IMR-90 (cell line): ENCODE data around the gene GRAMD1B. TPM values are rescaled to one million over a fixed set of nuclear protein-coding genes. Genes with fewer than 3 reads are reported as not detected.

Experiments
- ATAC-seq: fragments of 200-7000 bp; cut with Tn5 transposase; 2 replicates; pipeline ENCODE4 v1.9.1; 2020; ENCODE audit warnings: low read depth, mild to moderate bottlenecking, moderate library complexity
- BruUV-seq: library from RNA; stranded (reverse); fragments of 400-500 nt; replicated peaks from 2 replicates; lab custom pipeline; 2021; lab: Mats Ljungman, UMichigan
- CTCF ChIA-PET: fragments of 300-600 bp; formaldehyde crosslinking; extraction: SDS; loops from one replicate; lab custom pipeline; 2021; ENCODE audit warnings: antibody characterized with exemption; lab: Yijun Ruan, JAX
- POLR2A ChIA-PET: fragments of 300-600 bp; sonication (Branson Sonifier 250); formaldehyde crosslinking; loops from one replicate; lab custom pipeline; 2022; ENCODE audit warnings: antibody characterized with exemption; ENCODE audit not compliant: unreplicated experiment; lab: Charles Lee
- DNase-seq: peaks from one replicate; pipeline ENCODE4 v3.0.0; 2013
- H2AFZ ChIP-seq: replicated peaks from 2 replicates; pipeline ENCODE3; 2013; ENCODE audit warnings: low read length, mild to moderate bottlenecking; ENCODE audit not compliant: poor library complexity
- H2AK5ac ChIP-seq: 2 replicates; pipeline ENCODE4 v1.6.1; 2013; ENCODE audit warnings: low read depth, low read length, inconsistent platforms
- H2AK9ac ChIP-seq: replicated peaks from 2 replicates; pipeline ENCODE3; 2013; ENCODE audit warnings: mild to moderate bottlenecking, low read depth, low read length, moderate library complexity; ENCODE audit not compliant: poor library complexity
- H2BK120ac ChIP-seq: 2 replicates; pipeline ENCODE4 v1.6.1; 2013; ENCODE audit warnings: low read depth, low read length, inconsistent platforms
- H2BK15ac ChIP-seq: 3 replicates; pipeline ENCODE4 v1.6.1; 2013; ENCODE audit warnings: low read depth, low read length, inconsistent platforms
- H2BK20ac ChIP-seq: 2 replicates; pipeline ENCODE4 v1.6.1; 2013; ENCODE audit warnings: low read depth, mild to moderate bottlenecking, inconsistent platforms, low read length, moderate library complexity
- H2BK5ac ChIP-seq: 2 replicates; pipeline ENCODE4 v1.6.1; 2013; ENCODE audit warnings: mild to moderate bottlenecking, low read depth, low read length, inconsistent platforms; ENCODE audit not compliant: poor library complexity, severe bottlenecking
- H3K14ac ChIP-seq: replicated peaks from 2 replicates; pipeline ENCODE4 v1.6.1; 2013; ENCODE audit warnings: low read depth, low read length, inconsistent platforms
- H3K18ac ChIP-seq: 2 replicates; pipeline ENCODE4 v1.6.1; 2013; ENCODE audit warnings: low read depth, low read length, control low read depth
- H3K23ac ChIP-seq: 2 replicates; pipeline ENCODE4 v1.6.1; 2013; ENCODE audit warnings: low read depth, low read length, inconsistent platforms
- H3K27ac ChIP-seq: 2 replicates; pipeline ENCODE4 v1.5.1; 2013; ENCODE audit warnings: mild to moderate bottlenecking, control low read depth, low read length; ENCODE audit not compliant: insufficient read depth
- H3K27me3 ChIP-seq: 2 replicates; pipeline ENCODE4 v1.6.1; 2013; ENCODE audit warnings: low read length; ENCODE audit not compliant: control insufficient read depth, insufficient read depth
- H3K36me3 ChIP-seq: 2 replicates; pipeline ENCODE4 v1.6.1; 2013; ENCODE audit warnings: low read length, mixed read lengths; ENCODE audit not compliant: control insufficient read depth, insufficient read depth
- H3K4ac ChIP-seq: 2 replicates; pipeline ENCODE4 v1.6.1; 2013; ENCODE audit warnings: low read depth, low read length, inconsistent platforms
- H3K4me1 ChIP-seq: 2 replicates; pipeline ENCODE4 v1.6.1; 2013; ENCODE audit warnings: low read length, mixed read lengths; ENCODE audit not compliant: control insufficient read depth, insufficient read depth
- H3K4me2 ChIP-seq: 2 replicates; pipeline ENCODE4 v1.6.1; 2013; ENCODE audit warnings: low read depth, mild to moderate bottlenecking, control low read depth, low read length, moderate library complexity
- H3K4me3 ChIP-seq: 2 replicates; pipeline ENCODE4 v1.5.1; 2013; ENCODE audit warnings: low read depth, mild to moderate bottlenecking, control low read depth, low read length, moderate library complexity; ENCODE audit not compliant: insufficient read depth
- H3K56ac ChIP-seq: 2 replicates; pipeline ENCODE4 v1.6.1; 2013; ENCODE audit warnings: low read length, inconsistent platforms; ENCODE audit not compliant: insufficient read depth; ENCODE audit errors: extremely low read depth
- H3K79me1 ChIP-seq, 2 experiments: 2 replicates each; pipeline ENCODE4 v1.6.1; 2013; ENCODE audit warnings: low read length in 2 of 2, inconsistent platforms in 1 of 2, low read depth in 1 of 2
- H3K9ac ChIP-seq: 2 replicates; pipeline ENCODE4 v1.6.1; 2013; ENCODE audit warnings: low read depth, low read length, control low read depth
- H3K9me1 ChIP-seq: 2 replicates; pipeline ENCODE4 v1.6.1; 2013; ENCODE audit warnings: low read length, inconsistent platforms; ENCODE audit not compliant: insufficient read depth
- H3K9me3 ChIP-seq: 2 replicates; pipeline ENCODE4 v1.6.1; 2013; ENCODE audit warnings: low read length; ENCODE audit not compliant: control insufficient read depth, insufficient read depth
- H4K20me1 ChIP-seq: 2 replicates; pipeline ENCODE4 v1.6.1; 2013; ENCODE audit warnings: low read length, inconsistent platforms; ENCODE audit not compliant: insufficient read depth
- H4K5ac ChIP-seq: 2 replicates; pipeline ENCODE4 v1.6.1; 2013; ENCODE audit warnings: mild to moderate bottlenecking, low read depth, low read length, control low read depth
- H4K8ac ChIP-seq, 2 experiments: 2 replicates each; pipeline ENCODE4 v1.6.1; 2013; ENCODE audit warnings: low read depth in 2 of 2, low read length in 2 of 2, control low read depth in 1 of 2, inconsistent platforms in 1 of 2
- H4K91ac ChIP-seq: 2 replicates; pipeline ENCODE4 v1.6.1; 2013; ENCODE audit warnings: low read depth, low read length, inconsistent platforms; ENCODE audit not compliant: insufficient read depth
- BHLHE40 ChIP-seq: fragments of 150-350 bp; IDR thresholded peaks from 2 replicates; pipeline ENCODE4 v1.6.1; 2016; ENCODE audit warnings: mild to moderate bottlenecking, low read depth, low read length
- CEBPB ChIP-seq: IDR thresholded peaks from 2 replicates; pipeline ENCODE4 v1.6.1; 2012; ENCODE audit warnings: low read depth, low read length, improper control_type of control experiment
- CHD1 ChIP-seq: IDR thresholded peaks from 2 replicates; pipeline ENCODE4 v1.6.1; 2012; ENCODE audit warnings: low read depth, low read length, improper control_type of control experiment
- CTCF ChIP-seq: conservative IDR thresholded peaks from 2 replicates; pipeline ENCODE4 v1.5.1; 2012; ENCODE audit warnings: mild to moderate bottlenecking, low read depth, low read length, improper control_type of control experiment
- ELK1 ChIP-seq: fragments of 150-350 bp; IDR thresholded peaks from 2 replicates; pipeline ENCODE4 v1.6.1; 2016; ENCODE audit warnings: low read depth, mild to moderate bottlenecking, low read length, moderate library complexity, borderline replicate concordance
- FOS ChIP-seq: fragments of 150-350 bp; IDR thresholded peaks from 2 replicates; pipeline ENCODE4 v1.6.1; 2016; ENCODE audit warnings: low read depth, low read length
- MAFK ChIP-seq: IDR thresholded peaks from 2 replicates; pipeline ENCODE4 v1.6.1; 2012; ENCODE audit warnings: low read depth, low read length, improper control_type of control experiment
- MAZ ChIP-seq: IDR thresholded peaks from 2 replicates; pipeline ENCODE4 v1.6.1; 2012; ENCODE audit warnings: low read depth, mild to moderate bottlenecking, low read length, improper control_type of control experiment, moderate library complexity, borderline replicate concordance
- MXI1 ChIP-seq: IDR thresholded peaks from 2 replicates; pipeline ENCODE4 v1.6.1; 2012; ENCODE audit warnings: low read depth, mild to moderate bottlenecking, low read length, moderate library complexity, borderline replicate concordance
- NFE2L2 ChIP-seq: fragments of 150-350 bp; IDR thresholded peaks from 2 replicates; pipeline ENCODE4 v1.6.1; 2016; ENCODE audit warnings: low read depth, mild to moderate bottlenecking, low read length
- POLR2A ChIP-seq: IDR thresholded peaks from 2 replicates; pipeline ENCODE4 v1.6.1; 2012; ENCODE audit warnings: mild to moderate bottlenecking, low read depth, low read length
- RAD21 ChIP-seq: IDR thresholded peaks from 2 replicates; pipeline ENCODE4 v1.6.1; 2012; ENCODE audit warnings: low read length, improper control_type of control experiment
- RCOR1 ChIP-seq: IDR thresholded peaks from 2 replicates; pipeline ENCODE4 v1.6.1; 2012; ENCODE audit warnings: mild to moderate bottlenecking, low read length, improper control_type of control experiment; ENCODE audit not compliant: insufficient replicate concordance
- RFX5 ChIP-seq: IDR thresholded peaks from 2 replicates; pipeline ENCODE4 v1.8.0; 2012; ENCODE audit warnings: low read depth, mild to moderate bottlenecking, low read length, moderate library complexity
- SMC3 ChIP-seq: fragments of 150-350 bp; IDR thresholded peaks from 2 replicates; pipeline ENCODE4 v1.6.1; 2016; ENCODE audit warnings: low read depth, mild to moderate bottlenecking, antibody characterized with exemption, low read length, moderate library complexity
- USF2 ChIP-seq: fragments of 150-350 bp; IDR thresholded peaks from 2 replicates; pipeline ENCODE4 v1.6.1; 2017; ENCODE audit warnings: mild to moderate bottlenecking, antibody characterized with exemption, low read length, low read depth
- WGBS, 2 experiments: methylation state at CpG; one replicate each; pipeline versions ENCODE4 v1.1.5 to v1.1.7; 2013; ENCODE audit warnings: missing lambda C conversion rate in 2 of 2; ENCODE audit not compliant: insufficient read length in 1 of 2; ENCODE audit errors: extremely low coverage in 2 of 2; 5-methylcytosine and 5-hydroxymethylcytosine counted together
- dilution Hi-C: fragments of 300-500 bp; cut with HindIII; formaldehyde crosslinking; loops from one replicate; pipeline ENCODE4 v1.14.3; 2018; ENCODE audit warnings: low sequenced_read_pairs; ENCODE audit not compliant: unreplicated experiment
- in situ Hi-C: fragments of 300-500 bp; cut with MboI; formaldehyde crosslinking; loops from 3 replicates; pipeline ENCODE4 v1.14.3; 2019; ENCODE audit warnings: low sequenced_read_pairs, inconsistent platforms, mixed read lengths
- intact Hi-C: fragments of 100-400 bp; cut with micrococcal nuclease; formaldehyde crosslinking; loops from 2 replicates; pipeline ENCODE4 v1.10.0; 2022
- polyA plus RNA-seq, 3 experiments: library from polyadenylated mRNA; depleted of rRNA; stranded (reverse); fragments of >200 nt; gene quantifications; 2 replicates each; pipeline ENCODE4 v1.2.3, GENCODE V29; 2012; ENCODE audit warnings: low replicate concordance in 1 of 3
- total RNA-seq: library from RNA; depleted of rRNA; stranded (reverse); fragments of >200 nt; gene quantifications from 2 replicates; pipeline ENCODE4 v1.2.3, GENCODE V29; 2012

GRAMD1B gene
- total and polyA plus RNA-seq, 2 of the 4 experiments (the other 2 are of a cell fraction), result 7.1 to 7.2 TPM

- no peak for DNase-seq
- CTCF ChIA-PET, result interaction anchor here (0.6 to 0.7 kb wide), 2 partner anchors 125 to 529 kb away, joined by 3 to 4 read pairs; no protein-coding TSS in a partner anchor
These were observed 153.0 kb downstream of the GRAMD1B start for GRCh38 chr11:123582992-123583504.

More at GRCh38 chr11:123582992-123583504, 153.0 kb downstream of the GRAMD1B start:
- Histone ChIP-seq H2AK9ac (no peak overlapping the region), H4K91ac (no peak overlapping the region), H3K9ac (no peak overlapping the region), H3K4me1 (no peaks in the 10 kb centered on the region; the same call in 1 of the 2 replicates), H3K9me1 (peaks cover 7% of the 10 kb centered on the region), H3K18ac (no peak overlapping the region), H4K5ac (no peak overlapping the region), H2BK120ac (no peak overlapping the region), H3K27ac (no peak overlapping the region), H3K79me1 (0 out of 4 replicates have a peak, but pooled peaks cover 0 to 3% of the 10 kb centered on the region in 2 experiments), H2BK15ac (no peak overlapping the region), H4K8ac (no peak overlapping the region), H3K14ac (no peak overlapping the region; the same call in 1 of the 2 replicates), H3K23ac (no peak overlapping the region), H3K4me2 (no peak overlapping the region), H4K20me1 (peaks cover 4% of the 10 kb centered on the region; the same call in 1 of the 2 replicates), H2BK5ac (peak overlapping the region; percentile 13), H3K4ac (no peak overlapping the region), H3K4me3 (no peak overlapping the region), H3K27me3 (no peaks in the 10 kb centered on the region), H2AK5ac (no peak overlapping the region), H3K36me3 (no peaks in the 10 kb centered on the region), H3K9me3 (no peaks in the 10 kb centered on the region), H3K56ac (no peak overlapping the region), H2BK20ac (no peak overlapping the region), H2AFZ (no peak overlapping the region)
- BruUV-seq, result no TSS peak
- intact Hi-C loops (no loop called here), in situ Hi-C loops (loop anchor here (5.0 kb wide), 1 partner anchor 124 kb away; no protein-coding TSS in a partner anchor), dilution Hi-C loops (no loop called here)
- no peak for ATAC-seq
- WGBS, 2 experiments, result 90% methylated on average over 10 of the region's 12 CpGs; no CpG with 5 or more reads in 1 of the 2 experiments
- TF ChIP-seq SMC3 (no peak), POLR2A (no peak), ELK1 (no peak), RCOR1 (no peak), RFX5 (no peak), MXI1 (no peak), CEBPB (no peak), CTCF (no peak), CHD1 (no peak), FOS (no peak), USF2 (no peak), BHLHE40 (no peak), NFE2L2 (no peak), MAZ (no peak), MAFK (no peak), RAD21 (no peak)
- POLR2A ChIA-PET, result no interaction called here
